DND-41 (cell line): ENCODE measurements around the gene ITGA7.

Experiments
- ATAC-seq: fragments of 200-7000 bp; cut with Tn5 transposase; 3 replicates; pipeline ENCODE4 v1.9.1; 2021; ENCODE audit warnings: low read depth; ENCODE audit not compliant: insufficient read depth
- DNase-seq: peaks from one replicate; pipeline ENCODE4 v3.0.0-alpha.2; 2020
- H2AFZ ChIP-seq: 2 replicates; pipeline ENCODE4 v1.6.0; 2012; ENCODE audit warnings: low read depth, low read length
- H3K27ac ChIP-seq: 2 replicates; pipeline ENCODE4 v1.5.1; 2012; ENCODE audit warnings: low read length, inconsistent platforms
- H3K27me3 ChIP-seq: fragments of 200-600 bp; sonication (generic); 2 replicates; pipeline ENCODE4 v1.6.0; 2012; ENCODE audit warnings: low read length, mild to moderate bottlenecking, inconsistent platforms; ENCODE audit not compliant: insufficient read depth, poor library complexity
- H3K36me3 ChIP-seq: 2 replicates; pipeline ENCODE4 v1.5.1; 2012; ENCODE audit warnings: low read length, inconsistent platforms; ENCODE audit not compliant: insufficient read depth
- H3K4me1 ChIP-seq: 2 replicates; pipeline ENCODE4 v1.5.1; 2012; ENCODE audit warnings: mild to moderate bottlenecking, low read length; ENCODE audit not compliant: insufficient read depth
- H3K4me2 ChIP-seq: 2 replicates; pipeline ENCODE4 v1.6.0; 2012; ENCODE audit warnings: mild to moderate bottlenecking, moderate library complexity, low read length, inconsistent platforms; ENCODE audit not compliant: insufficient read depth
- H3K4me3 ChIP-seq, 2 experiments: fragments of 200-600 bp in 1 of 2; shearing (Covaris generic) in 1 of 2; 2 replicates each; pipeline ENCODE4 v1.5.1; 2012 to 2016; ENCODE audit warnings: inconsistent platforms in 2 of 2, low read length in 2 of 2, mild to moderate bottlenecking in 2 of 2, low read depth in 1 of 2, moderate library complexity in 1 of 2
- H3K79me2 ChIP-seq: 2 replicates; pipeline ENCODE4 v1.6.0; 2012; ENCODE audit warnings: low read length, inconsistent platforms; ENCODE audit not compliant: insufficient read depth
- H3K9ac ChIP-seq: 2 replicates; pipeline ENCODE4 v1.6.0; 2012; ENCODE audit warnings: low read depth, mild to moderate bottlenecking, inconsistent platforms, low read length, moderate library complexity
- H3K9me3 ChIP-seq: 2 replicates; pipeline ENCODE4 v1.5.1; 2012; ENCODE audit warnings: low read length, moderate library complexity, mild to moderate bottlenecking, inconsistent platforms; ENCODE audit not compliant: insufficient read depth, severe bottlenecking
- H4K20me1 ChIP-seq: 2 replicates; pipeline ENCODE4 v1.6.0; 2012; ENCODE audit warnings: low read length; ENCODE audit not compliant: insufficient read depth
- EZH2 ChIP-seq: IDR thresholded peaks from 3 replicates; pipeline ENCODE4 v1.6.1; 2012; ENCODE audit warnings: borderline replicate concordance, low read depth, mild to moderate bottlenecking, moderate library complexity, low read length, inconsistent platforms; ENCODE audit not compliant: severe bottlenecking
- TF ChIP-seq, protein P1 (sequence below): IDR thresholded peaks from 2 replicates; pipeline ENCODE4 v1.5.1; 2012; ENCODE audit warnings: borderline replicate concordance, low read length, moderate library complexity, mild to moderate bottlenecking; ENCODE audit not compliant: poor library complexity, severe bottlenecking; ENCODE audit errors: extremely low read depth

The ITGA7 gene

DNA sequence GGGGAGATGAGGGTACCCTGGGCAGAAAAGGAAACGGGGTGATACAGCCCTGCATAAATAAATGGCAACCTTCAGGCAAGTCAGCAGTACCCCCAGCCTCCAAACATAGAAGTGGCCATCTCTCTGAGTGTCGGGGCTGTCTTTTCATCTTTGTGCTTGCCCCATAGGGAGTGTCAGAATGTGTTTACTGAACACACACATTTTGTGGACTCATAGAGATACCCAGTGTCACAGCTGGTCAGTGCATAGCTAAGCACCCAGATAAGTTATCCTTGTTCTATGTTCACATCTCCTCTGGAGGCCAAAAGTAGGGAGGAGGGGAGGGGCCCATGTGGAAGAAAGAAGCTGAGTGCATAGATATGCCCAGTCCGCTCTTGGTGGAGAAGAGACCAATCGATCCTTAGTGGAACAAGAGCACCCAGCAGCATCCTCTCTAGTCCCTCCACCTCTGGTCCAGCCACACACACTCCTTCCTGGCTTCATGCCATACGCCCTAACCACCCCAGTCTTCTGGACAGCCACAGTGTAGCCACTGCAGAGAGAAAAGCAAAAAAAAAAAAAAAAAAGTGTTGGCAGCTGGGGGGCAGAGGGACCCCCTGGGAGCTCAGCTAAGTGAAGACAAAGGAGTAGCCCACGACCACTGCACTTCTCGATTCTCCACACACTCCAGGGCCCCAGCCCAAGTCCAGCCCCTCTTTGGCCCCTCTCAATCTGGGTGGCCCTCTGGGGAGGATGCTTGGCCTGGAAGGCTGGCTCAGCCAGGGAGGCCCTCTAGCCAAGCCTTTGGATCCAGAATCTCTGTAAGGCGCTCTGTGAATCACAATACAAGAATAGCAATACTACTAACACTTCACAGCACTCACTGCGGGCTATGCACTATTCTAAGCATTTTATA is 2.6 kb downstream of the ITGA7 start:
- Histone ChIP-seq H2AFZ (no peak overlapping the region), H3K79me2 (no peaks in the 10 kb centered on the region), H3K4me3 (no peak overlapping the region), H3K4me1 (peaks cover 9% of the 10 kb centered on the region), H3K36me3 (no peaks in the 10 kb centered on the region), H3K9ac (no peak overlapping the region), H3K4me2 (no peak overlapping the region), H3K27ac (no peak overlapping the region), H4K20me1 (no peaks in the 10 kb centered on the region), H3K9me3 (no peaks in the 10 kb centered on the region), H3K27me3 (peaks cover 40% of the 10 kb centered on the region)
- ATAC-seq = no peak
- TF ChIP-seq, protein P1, sequence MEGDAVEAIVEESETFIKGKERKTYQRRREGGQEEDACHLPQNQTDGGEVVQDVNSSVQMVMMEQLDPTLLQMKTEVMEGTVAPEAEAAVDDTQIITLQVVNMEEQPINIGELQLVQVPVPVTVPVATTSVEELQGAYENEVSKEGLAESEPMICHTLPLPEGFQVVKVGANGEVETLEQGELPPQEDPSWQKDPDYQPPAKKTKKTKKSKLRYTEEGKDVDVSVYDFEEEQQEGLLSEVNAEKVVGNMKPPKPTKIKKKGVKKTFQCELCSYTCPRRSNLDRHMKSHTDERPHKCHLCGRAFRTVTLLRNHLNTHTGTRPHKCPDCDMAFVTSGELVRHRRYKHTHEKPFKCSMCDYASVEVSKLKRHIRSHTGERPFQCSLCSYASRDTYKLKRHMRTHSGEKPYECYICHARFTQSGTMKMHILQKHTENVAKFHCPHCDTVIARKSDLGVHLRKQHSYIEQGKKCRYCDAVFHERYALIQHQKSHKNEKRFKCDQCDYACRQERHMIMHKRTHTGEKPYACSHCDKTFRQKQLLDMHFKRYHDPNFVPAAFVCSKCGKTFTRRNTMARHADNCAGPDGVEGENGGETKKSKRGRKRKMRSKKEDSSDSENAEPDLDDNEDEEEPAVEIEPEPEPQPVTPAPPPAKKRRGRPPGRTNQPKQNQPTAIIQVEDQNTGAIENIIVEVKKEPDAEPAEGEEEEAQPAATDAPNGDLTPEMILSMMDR = no peak
- TF ChIP-seq EZH2 = no peak
- no peak for DNase-seq

DNA sequence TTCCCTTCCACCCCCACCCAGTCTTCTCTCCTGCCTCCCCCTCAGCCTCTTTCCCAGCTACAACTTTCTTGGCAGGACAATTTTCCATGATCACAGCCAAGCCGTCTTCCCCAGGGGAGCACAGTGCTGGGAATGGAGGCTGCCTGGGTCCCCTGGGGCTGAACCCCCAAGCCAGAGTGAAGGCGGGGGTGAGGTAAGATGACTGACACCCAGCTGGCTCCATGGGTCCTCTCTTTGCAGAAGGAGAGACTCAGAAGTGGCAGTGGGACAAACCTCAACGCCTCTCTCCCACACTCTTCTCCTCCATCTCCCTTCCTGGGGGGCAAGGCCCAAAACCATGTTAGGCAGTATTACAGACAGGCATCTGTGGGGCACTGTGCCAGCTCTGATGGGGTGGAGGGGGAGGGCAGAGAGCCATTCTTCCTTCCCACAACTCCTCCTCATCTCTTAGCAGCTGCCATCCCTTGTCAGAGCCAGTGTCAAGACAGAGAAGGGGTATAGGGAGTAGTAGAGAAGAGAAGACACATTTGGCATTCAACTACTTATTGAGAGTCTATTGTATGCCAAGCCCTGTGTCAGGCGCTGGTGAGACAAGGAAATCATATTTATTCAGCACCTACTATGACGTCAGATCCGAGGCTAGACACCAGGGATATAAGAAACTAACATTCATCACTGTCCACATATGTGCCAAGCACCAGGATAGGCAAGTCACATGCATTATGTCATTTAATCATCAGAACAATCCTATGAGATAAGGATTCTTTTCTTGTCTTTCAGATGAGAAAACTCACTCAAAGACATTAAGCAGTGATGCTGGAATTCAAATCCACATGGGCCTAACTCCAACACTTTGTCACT is 3.6 kb downstream of the ITGA7 start:
- Histone ChIP-seq H2AFZ (no peak overlapping the region), H3K4me2 (no peak overlapping the region), H3K4me3 (no peak overlapping the region), H3K79me2 (no peaks in the 10 kb centered on the region), H3K9ac (no peak overlapping the region), H3K27ac (no peak overlapping the region), H3K36me3 (no peaks in the 10 kb centered on the region), H4K20me1 (no peaks in the 10 kb centered on the region), H3K4me1 (peaks cover 9% of the 10 kb centered on the region), H3K27me3 (peaks cover 36% of the 10 kb centered on the region), H3K9me3 (no peaks in the 10 kb centered on the region)
- no peak for DNase-seq
- TF ChIP-seq, protein P1 = no peak
- no peak for TF ChIP-seq EZH2
- ATAC-seq = no peak

DNA sequence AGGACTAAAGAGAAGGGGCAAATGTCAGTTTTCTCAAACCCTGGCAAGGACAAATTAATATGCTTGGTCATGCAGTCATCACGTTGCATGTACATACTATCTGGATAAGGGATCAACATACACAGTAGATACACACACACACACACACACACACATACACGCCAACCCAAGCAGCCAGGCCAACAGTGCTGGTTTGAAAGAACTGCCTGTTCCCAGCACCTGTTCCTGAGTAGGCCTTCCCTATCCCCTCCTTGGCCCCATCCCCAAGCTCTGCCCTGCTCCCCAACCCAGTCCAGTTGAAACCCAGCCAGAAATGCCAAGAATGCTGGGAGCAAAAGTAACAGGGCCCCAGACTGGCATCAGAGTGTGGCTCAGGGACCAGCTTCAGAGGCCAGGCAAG is 4.4 kb downstream of the ITGA7 start:
- no peaks in the 10 kb centered on the region for H3K36me3 ChIP-seq
- peaks cover 28% of the 10 kb centered on the region for H3K27me3 ChIP-seq
- no peaks in the 10 kb centered on the region for H4K20me1 ChIP-seq
- no peak overlapping the region for H3K4me2 ChIP-seq
- H3K79me2 ChIP-seq = no peaks in the 10 kb centered on the region
- H3K27ac ChIP-seq = no peak overlapping the region
- ATAC-seq (no peak), DNase-seq (no peak)
- H3K4me1 ChIP-seq = peaks cover 9% of the 10 kb centered on the region
- no peaks in the 10 kb centered on the region for H3K9me3 ChIP-seq
- H2AFZ ChIP-seq = no peak overlapping the region
- TF ChIP-seq EZH2 = no peak
- TF ChIP-seq, protein P1 = no peak
- no peak overlapping the region for H3K9ac ChIP-seq
- no peak overlapping the region for H3K4me3 ChIP-seq
